Kasumi-1 (cell line): ENCODE data around the gene SOWAHB.

Experiments
- DNase-seq, 2 experiments: peaks; one replicate each; lab custom pipeline; 2025; lab: John Stamatoyannopoulos, UW

SOWAHB gene

DNA sequence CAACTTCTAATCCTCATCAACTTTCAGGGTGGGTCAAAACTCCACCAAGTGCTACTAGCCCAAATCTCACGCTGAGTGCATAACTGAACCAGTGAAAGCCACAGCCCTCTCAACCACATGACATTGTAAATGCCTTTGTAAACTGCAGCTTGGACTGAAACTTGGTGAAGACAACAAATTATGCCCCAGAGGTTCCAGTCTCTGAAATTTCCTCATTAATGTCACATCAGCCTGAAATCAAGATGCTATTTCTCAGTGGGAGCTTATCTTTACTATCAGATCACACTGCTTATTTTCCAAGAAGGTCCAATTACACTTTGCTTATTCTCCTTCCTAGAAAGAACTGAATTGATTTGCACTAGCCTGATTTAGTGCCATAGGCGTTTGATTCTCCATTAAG, 46.6 kb downstream of the SOWAHB start:
- no peak for DNase-seq

DNA sequence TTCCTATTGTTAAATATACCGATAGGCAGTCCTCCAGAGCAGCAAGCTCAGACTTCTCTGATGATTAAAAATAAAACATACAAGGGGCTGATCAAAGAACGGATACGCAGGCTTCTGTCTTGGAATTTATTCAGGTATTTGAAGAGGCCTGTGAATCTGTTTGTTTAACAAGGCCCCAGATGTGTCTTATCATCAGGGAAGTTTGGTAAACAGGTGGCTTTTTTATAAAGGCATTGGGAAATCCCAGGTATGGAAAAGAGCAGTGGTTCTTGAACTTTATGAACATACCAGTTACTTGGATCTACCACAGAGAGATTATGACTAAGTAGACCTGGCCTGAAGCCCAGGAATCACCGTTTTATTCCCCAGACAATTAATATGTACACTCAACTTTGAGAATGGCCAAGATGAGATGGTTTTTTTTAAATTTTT, 47.9 kb downstream of the SOWAHB start:
- no peak for DNase-seq
